Measurements from ENCODE around the gene USF1.

Gene USF1

GRCh38 chr1:161045736-161046604, at the start of gene USF1:
TSS of gene USF1 (minus strand) at chr1:161045977. CDS start at chr1:161043275, 2,702 bp downstream.
- peak within 1 kb of the TSS; percentile 96 for H3K4me3 ChIP-seq (ENCODE audit: low read length)
- DNase-seq (ENCODE audit: low read depth), result peak; percentile 94
- TF ChIP-seq CTCF (conservative IDR thresholded peaks at IDR 0.05; ENCODE audit: low read length), result no peak

GRCh38 chr1:161095230-161095629, 49.5 kb upstream of the USF1 start:
- no peak for DNase-seq (ENCODE audit: low read depth)
- TF ChIP-seq CTCF (conservative IDR thresholded peaks at IDR 0.05; ENCODE audit: low read length), result no peak
- H3K4me3 ChIP-seq (ENCODE audit: low read length), result no peak overlapping the region

GRCh38 chr1:161094481-161094880, 48.7 kb upstream of the USF1 start:
- TF ChIP-seq CTCF (conservative IDR thresholded peaks at IDR 0.05; ENCODE audit: low read length), result no peak
- no peak overlapping the region for H3K4me3 ChIP-seq (ENCODE audit: low read length)
- DNase-seq (ENCODE audit: low read depth), result no peak

- no peak overlapping the region for H3K4me3 ChIP-seq (ENCODE audit: low read length)
- TF ChIP-seq CTCF (conservative IDR thresholded peaks at IDR 0.05; ENCODE audit: low read length), result no peak
- no peak for DNase-seq (ENCODE audit: low read depth)
Measured at GRCh38 chr1:161092621-161093028, 46.8 kb upstream of the USF1 start.

- TF ChIP-seq CTCF (conservative IDR thresholded peaks at IDR 0.05; ENCODE audit: low read length), result no peak
- H3K4me3 ChIP-seq (ENCODE audit: low read length), result no peak overlapping the region
- DNase-seq (ENCODE audit: low read depth), result no peak
Measured at GRCh38 chr1:161091796-161092507, 46.2 kb upstream of the USF1 start.

- no peak overlapping the region for H3K4me3 ChIP-seq (ENCODE audit: low read length)
- no peak for DNase-seq (ENCODE audit: low read depth)
- no peak for TF ChIP-seq CTCF (conservative IDR thresholded peaks at IDR 0.05; ENCODE audit: low read length)
Measured at GRCh38 chr1:161091093-161091492, 45.3 kb upstream of the USF1 start.

Data from AG10803 (cell line).